Astrocyte of the spinal cord (primary cell): ENCODE data around the gene DNAH11.
"Not testable (repeated sequence)": the region's sequence is repeated elsewhere in the genome, so short reads cannot be mapped to it uniquely, and the experiment has no call there.

ENCODE experiments used
- DNase-seq: peaks from one replicate; pipeline ENCODE4 v3.0.0; 2011; ENCODE audit warnings: low read depth, low spot score
- H3K4me3 ChIP-seq: 2 replicates; pipeline ENCODE4 v1.5.1; 2011; ENCODE audit warnings: low read depth, mild to moderate bottlenecking, low read length, moderate library complexity
- CTCF ChIP-seq: IDR thresholded peaks from 2 replicates; pipeline ENCODE4 v1.5.1; 2012; ENCODE audit warnings: low read depth, mild to moderate bottlenecking, low read length, inconsistent platforms
- in situ Hi-C: cut with HindIII; loops from 2 replicates; pipeline ENCODE4 v1.10.0; 2017; ENCODE audit warnings: low sequenced_read_pairs

Gene DNAH11

GRCh38 chr7:21868576-21868850, 325.7 kb downstream of the DNAH11 start:
- in situ Hi-C loops = no loop called here
- TF ChIP-seq CTCF = no peak
- H3K4me3 ChIP-seq = no peak overlapping the region
- no peak for DNase-seq

GRCh38 chr7:21869785-21870402, 327.1 kb downstream of the DNAH11 start:
- H3K4me3 ChIP-seq = no peak overlapping the region
- peak; percentile 35 for DNase-seq
- in situ Hi-C loops = no loop called here
- TF ChIP-seq CTCF = no peak

GRCh38 chr7:21883069-21883468, 340.2 kb downstream of the DNAH11 start:
- no peak for TF ChIP-seq CTCF
- no peak for DNase-seq
- in situ Hi-C loops = no loop called here
- no peak overlapping the region for H3K4me3 ChIP-seq

- H3K4me3 ChIP-seq, in situ Hi-C loops, DNase-seq: not testable (repeated sequence)
These were observed 340.7 kb downstream of the DNAH11 start for GRCh38 chr7:21883501-21883900.

GRCh38 chr7:21884496-21884895, 341.7 kb downstream of the DNAH11 start:
- in situ Hi-C loops = no loop called here
- no peak for TF ChIP-seq CTCF
- H3K4me3 ChIP-seq = no peak overlapping the region
- no peak for DNase-seq

GRCh38 chr7:21886396-21886795, 343.6 kb downstream of the DNAH11 start:
- no peak for DNase-seq
- H3K4me3 ChIP-seq = no peak overlapping the region
- in situ Hi-C loops = no loop called here
- TF ChIP-seq CTCF = no peak

- TF ChIP-seq CTCF = no peak
- H3K4me3 ChIP-seq = no peak overlapping the region
- no peak for DNase-seq
- in situ Hi-C loops = no loop called here
These were observed 344.5 kb downstream of the DNAH11 start for GRCh38 chr7:21887353-21887752.
